HEK293 (cell line): ENCODE measurements around the gene SPTSSB.

ENCODE experiments used
- CTCF ChIP-seq: fragments of 450-650 bp; formaldehyde crosslinking; IDR thresholded peaks from 2 replicates; pipeline ENCODE4 v1.5.1; 2016; ENCODE audit warnings: missing biosample characterization, missing genetic modification characterization
- KLF9 ChIP-seq: fragments of 450-650 bp; formaldehyde crosslinking; IDR thresholded peaks from 2 replicates; pipeline ENCODE4 v1.5.1; 2016; ENCODE audit warnings: missing biosample characterization, missing genetic modification characterization, low read depth
- PATZ1 ChIP-seq: fragments of 450-650 bp; formaldehyde crosslinking; IDR thresholded peaks from 2 replicates; pipeline ENCODE4 v1.5.1; 2016; ENCODE audit warnings: missing biosample characterization, missing genetic modification characterization
- YY1 ChIP-seq: fragments of 450-650 bp; formaldehyde crosslinking; IDR thresholded peaks from 2 replicates; pipeline ENCODE4 v1.5.1; 2018; ENCODE audit warnings: missing biosample characterization, missing genetic modification characterization
- ZNF211 ChIP-seq: fragments of 450-650 bp; formaldehyde crosslinking; IDR thresholded peaks from 2 replicates; pipeline ENCODE4 v1.5.1; 2016; ENCODE audit warnings: low read depth, missing biosample characterization, missing genetic modification characterization
- ZNF416 ChIP-seq: fragments of 450-650 bp; formaldehyde crosslinking; IDR thresholded peaks from 2 replicates; pipeline ENCODE4 v1.5.1; 2016; ENCODE audit warnings: missing biosample characterization, missing genetic modification characterization
- ZNF510 ChIP-seq: fragments of 450-650 bp; formaldehyde crosslinking; IDR thresholded peaks from 2 replicates; pipeline ENCODE4 v1.5.1; 2018; ENCODE audit warnings: mild to moderate bottlenecking, missing genetic modification characterization, missing biosample characterization; ENCODE audit not compliant: insufficient replicate concordance
- ZNF549 ChIP-seq: fragments of 450-650 bp; IDR thresholded peaks from 2 replicates; pipeline ENCODE4 v1.5.1; 2018; ENCODE audit warnings: missing biosample characterization, missing genetic modification characterization, mild to moderate bottlenecking, inconsistent platforms, moderate library complexity
- ZNF629 ChIP-seq: fragments of 450-650 bp; formaldehyde crosslinking; IDR thresholded peaks from 2 replicates; pipeline ENCODE4 v1.5.1; 2017; ENCODE audit warnings: missing biosample characterization, missing genetic modification characterization
- ZNF704 ChIP-seq: fragments of 450-650 bp; formaldehyde crosslinking; IDR thresholded peaks from 2 replicates; pipeline ENCODE4 v1.5.1; 2016; ENCODE audit warnings: missing biosample characterization, missing genetic modification characterization
- ZNF785 ChIP-seq: fragments of 450-650 bp; formaldehyde crosslinking; IDR thresholded peaks from 2 replicates; pipeline ENCODE4 v1.5.1; 2016; ENCODE audit warnings: missing biosample characterization, missing genetic modification characterization

GRCh38 chr3:161349529-161350312 lies 21.6 kb downstream of the SPTSSB start:
- no peak for TF ChIP-seq ZNF510 (tag by site-specific recombination)
- TF ChIP-seq CTCF (tag by site-specific recombination), result no peak
- TF ChIP-seq ZNF785 (tag by site-specific recombination), result no peak
- no peak for TF ChIP-seq YY1
- 0 out of 2 replicates have a peak, but pooled peaks have one; percentile 34 for TF ChIP-seq PATZ1 (tag by site-specific recombination)
- no peak for TF ChIP-seq ZNF704 (tag by site-specific recombination)
- no peak for TF ChIP-seq ZNF211 (tag by site-specific recombination)
- TF ChIP-seq ZNF629 (tag by site-specific recombination), result peak; percentile 76
- TF ChIP-seq ZNF549 (tag by site-specific recombination), result no peak
- TF ChIP-seq KLF9 (tag by site-specific recombination), result no peak
- TF ChIP-seq ZNF416 (tag by site-specific recombination), result no peak
